Skeletal muscle cell (primary cell): ENCODE measurements around the gene SMIM22.
"Not testable (repeated sequence)": the region's sequence is repeated elsewhere in the genome, so short reads cannot be mapped to it uniquely, and the experiment has no call there.

Experiments
- DNase-seq: peaks from one replicate; pipeline ENCODE4 v3.0.0-alpha.2; 2010; ENCODE audit warnings: low read depth
- H3K4me3 ChIP-seq: 2 replicates; pipeline ENCODE4 v1.5.1; 2011; ENCODE audit warnings: low read depth, mild to moderate bottlenecking, control low read depth, low read length, moderate library complexity

SMIM22 gene

GRCh38 chr16:4767872-4768548 is 27.2 kb upstream of the SMIM22 start:
- H3K4me3 ChIP-seq = peak overlapping the region; percentile 65
- DNase-seq = no peak

DNA sequence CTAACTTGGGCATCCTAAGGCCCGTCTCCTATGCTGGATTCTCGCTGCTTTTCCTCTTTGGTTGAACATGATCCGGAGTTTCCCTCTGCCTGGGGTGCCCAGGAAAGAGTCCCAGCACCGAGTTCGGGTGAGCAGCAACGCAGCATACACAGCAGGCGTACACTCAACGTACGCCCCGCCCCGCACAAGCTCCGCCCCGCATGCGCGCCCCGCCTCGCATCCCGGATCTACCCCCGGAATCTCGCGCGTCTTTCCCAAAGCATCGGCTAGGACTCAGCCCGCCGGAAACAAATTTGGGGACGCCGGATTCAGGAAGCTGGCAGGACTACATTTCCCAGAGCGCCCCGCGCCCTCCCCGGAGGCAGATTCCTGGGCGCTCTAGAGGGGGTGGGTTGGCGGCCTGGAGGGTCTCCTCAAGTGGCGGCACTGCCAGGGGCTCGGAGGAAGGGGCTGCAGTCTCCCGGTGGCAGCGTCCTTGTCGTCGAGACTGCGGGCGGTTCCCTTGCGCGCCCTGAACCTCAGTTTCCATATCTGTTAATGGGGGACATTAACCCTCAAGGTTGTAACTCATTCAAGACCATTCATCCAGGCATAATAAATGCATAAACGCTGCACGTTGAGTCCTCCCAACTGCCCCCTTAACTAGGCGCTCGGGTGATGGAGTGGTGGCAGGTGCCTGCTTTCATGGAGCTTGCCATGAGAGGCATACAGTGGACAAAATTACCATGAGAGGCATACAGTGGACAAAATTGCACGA is 26.4 kb upstream of the SMIM22 start:
- H3K4me3 ChIP-seq = peak overlapping the region; percentile 65
- DNase-seq = peak; percentile 74

- peak overlapping the region; percentile 65 for H3K4me3 ChIP-seq
- DNase-seq = no peak
Measured at GRCh38 chr16:4769306-4769638, 25.9 kb upstream of the SMIM22 start.

DNA sequence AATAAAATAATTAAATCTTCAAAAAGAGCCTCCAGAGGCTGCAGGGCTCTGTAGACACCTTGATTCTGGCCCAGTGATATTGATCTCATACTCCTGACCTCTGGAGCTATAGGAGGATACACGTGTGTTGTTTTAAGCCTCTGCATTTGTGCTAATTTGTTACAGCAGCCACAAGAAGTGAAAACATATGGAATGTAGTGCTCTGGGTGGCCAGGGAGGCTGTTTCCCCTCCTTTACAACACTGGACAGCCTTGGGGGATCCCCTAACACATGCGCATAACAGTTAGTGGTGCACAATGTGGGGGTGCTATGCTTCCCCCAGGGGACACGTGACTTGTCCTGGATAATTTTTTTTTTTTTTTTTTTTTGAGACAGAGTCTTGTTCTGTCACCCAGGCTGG is 23.5 kb upstream of the SMIM22 start:
- no peak for DNase-seq
- H3K4me3 ChIP-seq = no peak overlapping the region

GRCh38 chr16:4772351-4772750 is 22.8 kb upstream of the SMIM22 start:
- H3K4me3 ChIP-seq = no peak overlapping the region
- no peak for DNase-seq

DNA sequence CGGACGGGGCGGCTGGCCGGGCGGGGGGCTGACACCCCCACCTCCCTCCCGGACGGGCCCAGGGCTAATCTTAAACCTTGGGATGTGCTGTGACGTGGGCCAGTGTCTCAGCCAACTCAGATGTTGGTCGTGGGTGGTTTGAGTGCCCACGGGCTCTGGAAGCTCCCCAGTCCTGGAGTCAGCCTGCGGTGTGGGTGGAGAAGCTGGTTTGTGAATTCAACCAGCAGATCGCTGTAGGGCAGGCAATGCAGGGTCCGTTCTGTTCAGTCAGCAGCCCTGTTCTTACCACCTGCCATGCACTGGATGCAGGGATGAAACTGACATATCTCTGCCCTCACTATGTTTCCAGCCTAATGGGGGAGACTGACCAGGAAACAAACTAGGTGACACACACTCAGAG is 20.2 kb upstream of the SMIM22 start:
- no peak for DNase-seq
- H3K4me3 ChIP-seq = no peak overlapping the region

GRCh38 chr16:4776141-4776705 is 18.9 kb upstream of the SMIM22 start:
- no peak for DNase-seq
- no peak overlapping the region for H3K4me3 ChIP-seq

- no peak for DNase-seq
Measured at GRCh38 chr16:4777339-4778049, 17.7 kb upstream of the SMIM22 start.

GRCh38 chr16:4778050-4778392 is 17.1 kb upstream of the SMIM22 start:
- no peak for DNase-seq

More at GRCh38 chr16:4777339-4778049, 17.7 kb upstream of the SMIM22 start:
- no peak overlapping the region for H3K4me3 ChIP-seq

DNA sequence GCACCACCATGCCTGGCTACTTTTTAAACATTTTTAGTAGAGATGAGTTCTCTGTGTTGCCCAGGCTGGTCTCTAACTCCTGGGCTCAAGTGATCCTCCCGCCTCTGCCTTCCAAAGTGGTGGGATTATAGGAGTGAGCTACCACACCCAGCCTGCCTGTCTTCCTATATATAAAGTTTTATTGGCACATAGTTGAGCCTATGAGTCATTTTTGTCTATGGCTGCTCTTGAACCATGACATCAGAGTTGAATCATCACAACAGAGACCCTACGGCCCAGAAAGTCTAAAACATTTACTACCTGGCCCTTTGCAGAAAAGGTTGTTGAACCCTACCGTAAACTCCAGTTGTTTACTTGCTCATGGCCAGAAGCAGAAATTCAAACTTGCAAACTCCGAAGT is 14.9 kb upstream of the SMIM22 start:
- DNase-seq = no peak
- H3K4me3 ChIP-seq = no peak overlapping the region

More at GRCh38 chr16:4778050-4778392, 17.1 kb upstream of the SMIM22 start:
- no peak overlapping the region for H3K4me3 ChIP-seq

DNA sequence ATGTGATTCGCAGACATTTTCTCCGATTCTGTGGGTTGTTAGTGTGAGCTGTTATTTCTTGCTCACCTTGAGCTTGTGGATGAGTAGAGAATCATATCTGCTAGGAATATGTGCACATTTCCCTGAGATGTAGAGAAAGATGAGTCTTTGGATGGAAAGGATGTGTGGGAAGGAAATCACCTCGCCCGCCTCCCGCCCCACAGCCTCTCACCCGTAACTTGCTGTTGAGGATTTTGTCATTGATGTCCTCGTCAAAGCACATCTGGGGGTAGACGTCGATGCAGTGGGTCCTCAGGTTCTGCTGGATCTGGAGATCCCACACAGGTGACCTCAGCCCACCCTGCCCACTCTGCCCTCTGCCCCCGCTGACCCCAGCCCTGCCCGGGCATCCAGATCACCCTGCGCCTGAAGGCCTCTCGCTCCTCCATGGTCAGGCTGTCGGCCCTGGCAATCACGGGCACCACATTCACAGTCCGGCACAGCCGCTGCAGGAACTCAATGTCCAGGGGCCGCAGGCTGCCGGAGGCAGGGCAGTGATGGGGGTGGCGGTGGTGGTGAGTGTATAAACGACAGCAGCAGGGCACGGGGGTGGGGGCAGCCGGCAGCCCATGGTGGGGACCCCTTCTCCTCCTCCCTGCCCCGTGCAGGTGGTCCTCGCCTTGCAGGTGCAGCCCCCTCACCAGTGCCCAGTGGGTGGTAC is 11.8 kb upstream of the SMIM22 start:
- DNase-seq = no peak

GRCh38 chr16:4783951-4784336 is 11.2 kb upstream of the SMIM22 start:
- H3K4me3 ChIP-seq = no peak overlapping the region
- no peak for DNase-seq

More for the DNA sequence above, 11.8 kb upstream of the SMIM22 start:
- H3K4me3 ChIP-seq = no peak overlapping the region

DNA sequence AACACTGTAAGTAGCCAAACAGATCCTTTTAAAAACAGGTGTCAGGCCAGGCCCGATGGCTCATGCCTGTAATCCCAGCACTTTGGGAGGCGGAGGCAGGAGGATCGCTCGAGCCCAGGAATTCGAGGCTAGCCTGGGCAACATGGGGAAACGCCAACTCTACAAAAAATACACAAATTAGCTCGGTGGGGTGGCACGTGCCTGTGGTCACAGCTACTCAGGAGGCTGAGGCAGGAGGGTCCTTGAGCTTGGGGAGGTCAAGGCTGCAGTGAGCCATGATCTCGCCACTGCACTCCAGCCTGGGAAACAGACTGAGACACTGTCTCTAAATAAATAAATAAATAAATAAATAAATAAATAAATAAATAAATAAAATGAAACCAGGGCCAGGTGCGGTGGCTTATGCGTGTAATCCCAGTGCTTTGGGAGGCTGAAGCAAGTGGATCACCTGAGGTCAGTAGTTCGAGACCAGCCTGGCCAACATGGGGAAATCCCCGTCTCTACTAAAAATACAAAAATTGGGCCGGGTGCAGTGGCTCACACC is 10.7 kb upstream of the SMIM22 start:
- H3K4me3 ChIP-seq = not testable (repeated sequence)

GRCh38 chr16:4785758-4786433 is 9.3 kb upstream of the SMIM22 start:
- H3K4me3 ChIP-seq = no peak overlapping the region
- no peak for DNase-seq

More for the DNA sequence above, 10.7 kb upstream of the SMIM22 start:
- not testable (repeated sequence) for DNase-seq

GRCh38 chr16:4787068-4787467 is 8.1 kb upstream of the SMIM22 start:
- H3K4me3 ChIP-seq = no peak overlapping the region
- no peak for DNase-seq

- no peak for DNase-seq
- H3K4me3 ChIP-seq = no peak within 1 kb of the TSS
Measured at GRCh38 chr16:4787627-4788482, 7.3 kb upstream of the SMIM22 start, which contains the start of gene SEPTIN12. Gene SEPTIN12 (minus strand): TSS chr16:4788345. CDS start chr16:4787645, 700 bp downstream.

- H3K4me3 ChIP-seq = no peak overlapping the region
- DNase-seq = no peak
Measured at GRCh38 chr16:4788489-4788889, 6.7 kb upstream of the SMIM22 start.

GRCh38 chr16:4788910-4789309 is 6.3 kb upstream of the SMIM22 start:
- DNase-seq = no peak
- no peak overlapping the region for H3K4me3 ChIP-seq
